WTC11 (cell line): ENCODE measurements around the gene MRPL2. TPM values are rescaled to one million over a fixed set of nuclear protein-coding genes. Genes with fewer than 3 reads are reported as not detected.

Experiments used
- ARID4B ChIP-seq: sonication (generic); formaldehyde crosslinking; IDR thresholded peaks from 2 replicates; pipeline ENCODE4 v1.8.0; 2023; ENCODE audit warnings: missing genetic modification reagents, mild to moderate bottlenecking, borderline replicate concordance
- ATF1 ChIP-seq: sonication (generic); formaldehyde crosslinking; IDR thresholded peaks from 2 replicates; pipeline ENCODE4 v1.8.1; 2023; ENCODE audit warnings: mild to moderate bottlenecking, moderate library complexity, missing genetic modification reagents
- ATF6 ChIP-seq: sonication (generic); formaldehyde crosslinking; IDR thresholded peaks from 2 replicates; pipeline ENCODE4 v1.8.1; 2023; ENCODE audit warnings: mild to moderate bottlenecking, missing genetic modification reagents
- CTCF ChIP-seq: fragments of 200-600 bp; IDR thresholded peaks from 2 replicates; pipeline ENCODE4 v1.8.0; 2022; ENCODE audit warnings: antibody characterized with exemption
- FOXP1 ChIP-seq: sonication (generic); formaldehyde crosslinking; IDR thresholded peaks from 2 replicates; pipeline ENCODE4 v1.8.0; 2022; ENCODE audit warnings: missing genetic modification reagents, mild to moderate bottlenecking, moderate library complexity, borderline replicate concordance
- JAZF1 ChIP-seq: fragments of 250-450 bp; sonication (Bioruptor Pico); IDR thresholded peaks from 2 replicates; pipeline ENCODE4 v1.9.0; 2021; ENCODE audit warnings: moderate library complexity, mild to moderate bottlenecking, inconsistent platforms
- MXD4 ChIP-seq: fragments of 250-450 bp; sonication (Bioruptor Pico); IDR thresholded peaks from 2 replicates; pipeline ENCODE4 v1.8.0; 2021; ENCODE audit warnings: mild to moderate bottlenecking, moderate library complexity, borderline replicate concordance
- NFE2L1 ChIP-seq: sonication (generic); formaldehyde crosslinking; IDR thresholded peaks from 2 replicates; pipeline ENCODE4 v1.8.1; 2023; ENCODE audit warnings: missing genetic modification reagents
- NFYB ChIP-seq: sonication (generic); formaldehyde crosslinking; conservative IDR thresholded peaks from 2 replicates; pipeline ENCODE4 v1.8.0; 2022; ENCODE audit warnings: low read depth, missing genetic modification reagents
- NR2C2 ChIP-seq: sonication (generic); formaldehyde crosslinking; IDR thresholded peaks from 2 replicates; pipeline ENCODE4 v1.8.0; 2022; ENCODE audit warnings: mild to moderate bottlenecking, missing genetic modification reagents
- OVOL2 ChIP-seq: fragments of 250-450 bp; sonication (Bioruptor Pico); IDR thresholded peaks from 2 replicates; pipeline ENCODE4 v1.9.0; 2021; ENCODE audit warnings: mild to moderate bottlenecking, borderline replicate concordance
- PRDM15 ChIP-seq: sonication (generic); formaldehyde crosslinking; IDR thresholded peaks from 2 replicates; pipeline ENCODE4 v1.8.0; 2022; ENCODE audit warnings: missing genetic modification reagents
- SP1 ChIP-seq: sonication (generic); formaldehyde crosslinking; conservative IDR thresholded peaks from 2 replicates; pipeline ENCODE4 v1.8.1; 2022; ENCODE audit warnings: missing genetic modification reagents
- USF2 ChIP-seq: sonication (generic); formaldehyde crosslinking; IDR thresholded peaks from 2 replicates; pipeline ENCODE4 v1.8.1; 2023; ENCODE audit warnings: mild to moderate bottlenecking, missing genetic modification reagents, moderate library complexity
- ZNF232 ChIP-seq: sonication (generic); formaldehyde crosslinking; IDR thresholded peaks from 2 replicates; pipeline ENCODE4 v1.8.0; 2022; ENCODE audit warnings: mild to moderate bottlenecking, missing genetic modification reagents
- ZNF281 ChIP-seq: sonication (generic); formaldehyde crosslinking; IDR thresholded peaks from 2 replicates; pipeline ENCODE4 v1.8.0; 2023; ENCODE audit warnings: mild to moderate bottlenecking, missing genetic modification reagents
- ZNF512 ChIP-seq: sonication (generic); formaldehyde crosslinking; IDR thresholded peaks from 2 replicates; pipeline ENCODE4 v1.8.1; 2022; ENCODE audit warnings: missing genetic modification reagents, borderline replicate concordance
- ZSCAN18 ChIP-seq: fragments of 250-450 bp; sonication (Bioruptor Pico); IDR thresholded peaks from 2 replicates; pipeline ENCODE4 v2.1.2; 2022; ENCODE audit warnings: mild to moderate bottlenecking, moderate library complexity
- total RNA-seq: library from RNA; stranded (reverse); gene quantifications from 3 replicates; pipeline ENCODE4 v1.2.3, GENCODE V29; 2021

Gene MRPL2
- total RNA-seq, 1 experiment from 2014 or later = 131 TPM

- no peak for TF ChIP-seq PRDM15
- no peak for TF ChIP-seq CTCF
- TF ChIP-seq ZSCAN18 = no peak
- TF ChIP-seq ZNF512 = no peak
- no peak for TF ChIP-seq MXD4 (CRISPR knock-in tag)
- no peak for TF ChIP-seq NR2C2 (CRISPR knock-in tag)
- peak; percentile 49; the same call in 1 of the 2 replicates for TF ChIP-seq ARID4B (CRISPR knock-in tag)
- TF ChIP-seq NFE2L1 (CRISPR knock-in tag) = no peak
- TF ChIP-seq USF2 (CRISPR knock-in tag) = peak; percentile 83
- TF ChIP-seq ATF6 (CRISPR knock-in tag) = no peak
- no peak for TF ChIP-seq JAZF1 (CRISPR knock-in tag)
- peak; percentile 83; the same call in 1 of the 2 replicates for TF ChIP-seq ATF1 (CRISPR knock-in tag)
- TF ChIP-seq NFYB = peak; percentile 41; the same call in 1 of the 2 replicates
- TF ChIP-seq OVOL2 (CRISPR knock-in tag) = no peak
- peak; percentile 8; the same call in 1 of the 2 replicates for TF ChIP-seq ZNF232
- peak; percentile 93 for TF ChIP-seq SP1
- no peak for TF ChIP-seq ZNF281
- TF ChIP-seq FOXP1 = no peak
These were observed at the start of gene MRPL2, which contains the start of gene KLC4 (continued) for GRCh38 chr6:43059168-43060033.
